IgD-negative memory B cell (primary cell): ENCODE data around the gene CRELD2. TPM values are rescaled to one million over a fixed set of nuclear protein-coding genes. Genes with fewer than 3 reads are reported as not detected.

Source experiments
- H3K27ac Mint-ChIP-seq, 3 donors: one replicate each; pipeline ENCODE4 v1.8.0; 2020 to 2022; ENCODE audit warnings: mild to moderate bottlenecking in 3 of 3, mixed read lengths in 3 of 3, moderate library complexity in 1 of 3
- H3K27me3 Mint-ChIP-seq: one replicate; pipeline ENCODE4 v1.8.0; 2021; ENCODE audit warnings: mixed read lengths
- H3K36me3 Mint-ChIP-seq: one replicate; pipeline ENCODE4 v1.8.0; 2020; ENCODE audit warnings: mild to moderate bottlenecking, mixed read lengths
- H3K4me1 Mint-ChIP-seq, 3 donors: one replicate each; pipeline ENCODE4 v1.8.0; 2020 to 2022; ENCODE audit warnings: mixed read lengths in 3 of 3, mild to moderate bottlenecking in 1 of 3
- H3K4me3 Mint-ChIP-seq, 4 donors: one replicate each; pipeline ENCODE4 v1.8.0; 2020 to 2022; ENCODE audit warnings: mild to moderate bottlenecking in 4 of 4, mixed read lengths in 4 of 4, moderate library complexity in 3 of 4
- H3K9me3 Mint-ChIP-seq, 3 donors: one replicate each; pipeline ENCODE4 v1.8.0; 2020 to 2021; ENCODE audit warnings: mixed read lengths in 3 of 3, mild to moderate bottlenecking in 1 of 3
- polyA plus RNA-seq: library from polyadenylated mRNA; unstranded; fragments of 300-500 nt; fragmentation: Illumina TruSeq; gene quantifications from one replicate; pipeline ENCODE4 v1.2.3, GENCODE V29; 2021

Gene CRELD2
- polyA plus RNA-seq, 1 donor from 2014 or later: 29.7 TPM

GRCh38 chr22:49900441-49901230 is 17.8 kb upstream of the CRELD2 start:
- H3K9me3 Mint-ChIP-seq: peaks cover 0 to 2% (median 0%) of the 10 kb centered on the region in 3 donors
- H3K4me3 Mint-ChIP-seq: no peak overlapping the region
- no peaks in the 10 kb centered on the region for H3K27me3 Mint-ChIP-seq
- H3K27ac Mint-ChIP-seq: peak overlapping the region in 1 of 3 donors; percentile 27
- no peaks in the 10 kb centered on the region for H3K4me1 Mint-ChIP-seq
- peaks cover 22% of the 10 kb centered on the region for H3K36me3 Mint-ChIP-seq

- H3K9me3 Mint-ChIP-seq: peaks cover 0 to 2% (median 0%) of the 10 kb centered on the region in 3 donors
- no peak overlapping the region for H3K4me3 Mint-ChIP-seq
- H3K27ac Mint-ChIP-seq: no peak overlapping the region
- H3K27me3 Mint-ChIP-seq: no peaks in the 10 kb centered on the region
- H3K36me3 Mint-ChIP-seq: peaks cover 20% of the 10 kb centered on the region
- no peaks in the 10 kb centered on the region for H3K4me1 Mint-ChIP-seq
Observed at GRCh38 chr22:49901457-49901856, 17.0 kb upstream of the CRELD2 start.

- H3K4me3 Mint-ChIP-seq: no peak overlapping the region
- no peaks in the 10 kb centered on the region for H3K27me3 Mint-ChIP-seq
- H3K4me1 Mint-ChIP-seq: no peaks in the 10 kb centered on the region
- peaks cover 15% of the 10 kb centered on the region for H3K36me3 Mint-ChIP-seq
- peaks cover 0 to 2% (median 0%) of the 10 kb centered on the region in 3 donors for H3K9me3 Mint-ChIP-seq
- no peak overlapping the region for H3K27ac Mint-ChIP-seq
Observed at GRCh38 chr22:49903322-49904039, 15.0 kb upstream of the CRELD2 start.

- no peaks in the 10 kb centered on the region for H3K27me3 Mint-ChIP-seq
- H3K27ac Mint-ChIP-seq: no peak overlapping the region
- peaks cover 15% of the 10 kb centered on the region for H3K36me3 Mint-ChIP-seq
- H3K4me3 Mint-ChIP-seq: no peak overlapping the region
- H3K4me1 Mint-ChIP-seq: no peaks in the 10 kb centered on the region
- H3K9me3 Mint-ChIP-seq: peaks cover 0 to 2% (median 0%) of the 10 kb centered on the region in 3 donors
Observed at GRCh38 chr22:49904040-49904369, 14.4 kb upstream of the CRELD2 start.

GRCh38 chr22:49905465-49905864 is 13.0 kb upstream of the CRELD2 start:
- H3K4me1 Mint-ChIP-seq: no peaks in the 10 kb centered on the region
- peaks cover 0 to 2% (median 0%) of the 10 kb centered on the region in 3 donors for H3K9me3 Mint-ChIP-seq
- H3K4me3 Mint-ChIP-seq: no peak overlapping the region
- no peaks in the 10 kb centered on the region for H3K27me3 Mint-ChIP-seq
- peak overlapping the region in 1 of 3 donors; percentile 31 for H3K27ac Mint-ChIP-seq
- peaks cover 15% of the 10 kb centered on the region for H3K36me3 Mint-ChIP-seq

- Mint-ChIP-seq H3K36me3 (peaks cover 10% of the 10 kb centered on the region), H3K4me3 (no peak overlapping the region), H3K27me3 (no peaks in the 10 kb centered on the region), H3K4me1 (no peaks in the 10 kb centered on the region), H3K9me3 (peaks cover 0 to 2% (median 0%) of the 10 kb centered on the region in 3 donors), H3K27ac (no peak overlapping the region)
Observed at GRCh38 chr22:49906071-49906798, 12.2 kb upstream of the CRELD2 start.

- Mint-ChIP-seq H3K4me3 (no peak overlapping the region), H3K9me3 (no peaks in the 10 kb centered on the region), H3K36me3 (peaks cover 6% of the 10 kb centered on the region), H3K27me3 (no peaks in the 10 kb centered on the region), H3K27ac (no peak overlapping the region), H3K4me1 (no peaks in the 10 kb centered on the region)
Observed at GRCh38 chr22:49906799-49907290, 11.6 kb upstream of the CRELD2 start.

- H3K27me3 Mint-ChIP-seq: no peaks in the 10 kb centered on the region
- no peaks in the 10 kb centered on the region for H3K4me1 Mint-ChIP-seq
- no peaks in the 10 kb centered on the region for H3K9me3 Mint-ChIP-seq
- peaks cover 2% of the 10 kb centered on the region for H3K36me3 Mint-ChIP-seq
- H3K4me3 Mint-ChIP-seq: peak overlapping the region in 1 of 4 donors; percentile 57
- peak overlapping the region in 1 of 3 donors; percentile 48 for H3K27ac Mint-ChIP-seq
Observed at GRCh38 chr22:49907807-49908206, 10.6 kb upstream of the CRELD2 start.

GRCh38 chr22:49909476-49910205 is 8.8 kb upstream of the CRELD2 start:
- no peak overlapping the region for H3K27ac Mint-ChIP-seq
- H3K9me3 Mint-ChIP-seq: no peaks in the 10 kb centered on the region

GRCh38 chr22:49910229-49911155 is 7.9 kb upstream of the CRELD2 start:
- H3K27me3 Mint-ChIP-seq: no peaks in the 10 kb centered on the region
- H3K36me3 Mint-ChIP-seq: peaks cover under 1% of the 10 kb centered on the region
- H3K27ac Mint-ChIP-seq: peak overlapping the region in 1 of 3 donors; percentile 62
- no peaks in the 10 kb centered on the region for H3K9me3 Mint-ChIP-seq
- no peaks in the 10 kb centered on the region for H3K4me1 Mint-ChIP-seq
- H3K4me3 Mint-ChIP-seq: no peak overlapping the region

More at GRCh38 chr22:49909476-49910205, 8.8 kb upstream of the CRELD2 start:
- no peaks in the 10 kb centered on the region for H3K27me3 Mint-ChIP-seq
- H3K4me3 Mint-ChIP-seq: no peak overlapping the region
- no peaks in the 10 kb centered on the region for H3K4me1 Mint-ChIP-seq
- peaks cover 2% of the 10 kb centered on the region for H3K36me3 Mint-ChIP-seq

- Mint-ChIP-seq H3K9me3 (no peaks in the 10 kb centered on the region), H3K4me3 (no peak overlapping the region), H3K27ac (no peak overlapping the region), H3K36me3 (no peaks in the 10 kb centered on the region), H3K4me1 (peaks cover 0 to 3% (median 0%) of the 10 kb centered on the region in 3 donors), H3K27me3 (no peaks in the 10 kb centered on the region)
Observed at GRCh38 chr22:49911881-49912625, 6.4 kb upstream of the CRELD2 start.

GRCh38 chr22:49913026-49913425 is 5.4 kb upstream of the CRELD2 start:
- Mint-ChIP-seq H3K27me3 (no peaks in the 10 kb centered on the region), H3K36me3 (no peaks in the 10 kb centered on the region), H3K9me3 (no peaks in the 10 kb centered on the region), H3K4me3 (peak overlapping the region in 1 of 4 donors; percentile 12), H3K27ac (no peak overlapping the region), H3K4me1 (peaks cover 5 to 7% (median 6%) of the 10 kb centered on the region in 3 donors)

- Mint-ChIP-seq H3K4me1 (peaks cover 5 to 7% (median 6%) of the 10 kb centered on the region in 3 donors), H3K4me3 (peak overlapping the region in 1 of 4 donors; percentile 12), H3K36me3 (no peaks in the 10 kb centered on the region), H3K27ac (peak overlapping the region in 1 of 3 donors; percentile 39), H3K27me3 (no peaks in the 10 kb centered on the region), H3K9me3 (no peaks in the 10 kb centered on the region)
Observed at GRCh38 chr22:49913446-49913845, 5.0 kb upstream of the CRELD2 start.
